GM18507 (cell line): ENCODE measurements around the gene ARID1B.

Source experiments
- DNase-seq: peaks from one replicate; pipeline ENCODE4 v3.0.0; 2011; ENCODE audit warnings: low read depth; ENCODE audit not compliant: insufficient read length; ENCODE audit errors: extremely low spot score
- FAIRE-seq: peaks from 2 replicates; lab custom pipeline; 2011; peaks lifted over from hg19 to GRCh38; lab: Jason Lieb, UNC

ARID1B gene

GRCh38 chr6:156776840-156777576 is at the start of gene ARID1B:
ARID1B (plus strand) TSS chr6:156777378; CDS start chr6:156777681, 303 bp downstream.
- FAIRE-seq (peak; percentile 82), DNase-seq (no peak)

- FAIRE-seq (no peak), DNase-seq (no peak)
Measured at GRCh38 chr6:156727715-156728385, 49.3 kb upstream of the ARID1B start.

- no peak for DNase-seq
- peak; percentile 64 for FAIRE-seq
Measured at GRCh38 chr6:156729248-156729647, 47.9 kb upstream of the ARID1B start.

- no peak for DNase-seq
- no peak for FAIRE-seq
Measured at GRCh38 chr6:156731396-156731795, 45.8 kb upstream of the ARID1B start.

DNA sequence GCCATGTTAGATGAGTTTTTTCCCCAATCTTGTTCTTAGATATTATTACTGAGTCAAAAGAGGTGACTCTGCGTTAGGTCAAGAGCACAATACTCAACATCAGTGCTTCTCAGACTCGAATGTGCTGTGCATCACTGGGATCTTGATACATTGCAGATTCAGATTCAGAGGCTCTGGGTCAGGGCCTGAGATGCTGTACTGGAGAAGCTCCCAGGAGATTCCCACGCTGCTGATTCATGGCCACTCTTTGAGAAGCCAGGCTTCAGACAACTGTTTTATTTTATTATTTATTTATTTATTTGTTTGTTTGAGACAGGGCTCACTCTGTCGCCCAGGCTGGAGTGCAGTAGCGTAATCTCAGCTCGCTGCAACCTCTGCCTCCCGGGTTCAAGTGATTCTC is 41.4 kb upstream of the ARID1B start:
- DNase-seq (no peak), FAIRE-seq (no peak)

GRCh38 chr6:156740604-156741003 is 36.6 kb upstream of the ARID1B start:
- DNase-seq: no peak
- no peak for FAIRE-seq

DNA sequence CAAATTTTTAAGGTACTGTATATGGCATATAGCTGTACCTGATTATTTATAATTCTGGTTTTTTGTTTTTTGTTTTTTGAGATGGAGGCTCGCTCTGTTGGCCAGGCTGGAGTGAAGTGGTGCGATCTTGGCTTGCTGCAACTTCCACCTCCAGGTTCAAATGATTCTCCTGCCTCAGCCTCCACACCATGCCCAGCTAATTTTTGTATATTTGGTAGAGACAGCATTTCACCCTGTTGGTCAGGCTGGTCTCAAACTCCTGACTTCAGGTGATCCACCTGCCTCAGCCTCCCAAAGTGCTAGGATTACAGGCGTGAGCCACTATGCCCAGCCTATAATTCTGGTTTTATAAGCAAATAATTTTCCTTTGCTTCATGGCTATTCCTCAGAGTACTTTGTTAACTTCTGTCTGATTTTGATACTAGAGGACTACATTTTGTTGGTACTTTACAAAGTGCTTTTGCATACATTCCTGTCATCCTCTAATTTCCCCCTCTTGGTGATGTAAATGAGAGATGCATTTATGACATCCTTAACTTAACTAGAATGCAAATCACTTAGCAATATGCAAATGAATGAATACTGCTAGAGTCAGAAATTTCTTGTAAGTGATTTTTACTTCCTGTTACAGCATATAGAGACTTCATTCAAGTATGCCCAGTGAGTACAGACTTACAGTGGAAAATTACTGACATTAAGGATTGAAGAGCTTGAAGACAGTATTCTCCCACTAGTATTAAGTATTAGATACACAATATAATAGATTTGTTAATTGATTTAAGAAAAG is 35.7 kb upstream of the ARID1B start:
- peak; percentile 42 for FAIRE-seq

GRCh38 chr6:156747715-156748114 is 29.5 kb upstream of the ARID1B start:
- DNase-seq (no peak), FAIRE-seq (no peak)

More for the DNA sequence above, 35.7 kb upstream of the ARID1B start:
- no peak for DNase-seq

DNA sequence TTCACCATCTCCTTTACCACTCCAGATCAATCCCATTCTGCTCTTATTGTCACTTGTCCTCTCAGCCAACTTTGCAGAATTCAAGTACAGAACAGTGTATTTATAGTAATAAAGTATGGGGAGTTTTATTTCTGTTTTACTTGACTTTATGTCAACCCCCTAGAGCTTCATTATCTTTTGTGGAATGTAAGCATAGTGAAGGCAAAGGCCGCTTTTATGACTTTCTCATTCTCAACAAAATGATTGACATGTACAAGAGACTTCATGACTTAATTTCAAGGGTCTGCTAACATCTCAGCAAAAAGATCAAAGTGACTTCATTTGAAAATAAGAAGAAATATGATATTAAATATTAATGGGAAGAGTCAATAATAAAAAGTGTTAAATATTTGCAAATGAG is 28.7 kb upstream of the ARID1B start:
- FAIRE-seq: no peak
- no peak for DNase-seq

DNA sequence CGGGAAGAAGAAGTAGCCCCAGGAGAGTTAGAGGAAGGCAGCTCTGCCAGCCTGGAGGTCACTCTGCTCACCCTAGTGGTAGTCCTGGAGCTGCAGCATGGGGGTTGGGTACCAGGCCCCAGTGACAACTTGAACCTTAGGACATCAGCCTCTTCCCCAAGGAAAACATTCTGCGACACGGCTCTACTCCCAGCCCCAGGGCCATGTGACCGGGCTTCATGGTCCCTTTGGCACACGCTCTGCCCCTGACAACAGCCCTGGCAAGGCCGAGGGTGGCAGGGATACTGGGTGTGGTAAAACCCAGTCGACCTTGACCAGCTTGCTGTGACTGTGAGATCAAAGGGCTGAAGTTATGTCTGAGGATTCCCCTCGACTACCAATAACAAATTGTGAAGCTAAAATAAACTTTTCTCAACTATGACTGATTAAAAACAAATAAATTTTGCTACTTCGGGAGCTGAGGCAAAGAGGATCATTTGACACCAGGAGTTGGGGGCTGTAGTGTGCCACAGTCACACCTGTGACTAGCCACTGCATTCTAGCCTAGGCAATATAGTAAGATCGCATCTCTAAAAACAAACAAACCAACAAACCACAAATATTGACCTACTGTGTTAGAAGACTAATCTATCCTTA is 24.4 kb upstream of the ARID1B start:
- no peak for DNase-seq

GRCh38 chr6:156756630-156757610 is 20.3 kb upstream of the ARID1B start:
- FAIRE-seq (no peak), DNase-seq (no peak)

More for the DNA sequence above, 24.4 kb upstream of the ARID1B start:
- peak; percentile 57 for FAIRE-seq

- no peak for FAIRE-seq
- DNase-seq: no peak
Measured at GRCh38 chr6:156757849-156758248, 19.3 kb upstream of the ARID1B start.

- FAIRE-seq: no peak
- DNase-seq: no peak
Measured at GRCh38 chr6:156760377-156760776, 16.8 kb upstream of the ARID1B start.

- FAIRE-seq (no peak), DNase-seq (no peak)
Measured at GRCh38 chr6:156762547-156762946, 14.6 kb upstream of the ARID1B start.

GRCh38 chr6:156765117-156765516 is 12.1 kb upstream of the ARID1B start:
- FAIRE-seq (no peak), DNase-seq (no peak)

- DNase-seq (peak; percentile 28), FAIRE-seq (peak; percentile 84)
Measured at GRCh38 chr6:156767603-156768467, 9.3 kb upstream of the ARID1B start.

DNA sequence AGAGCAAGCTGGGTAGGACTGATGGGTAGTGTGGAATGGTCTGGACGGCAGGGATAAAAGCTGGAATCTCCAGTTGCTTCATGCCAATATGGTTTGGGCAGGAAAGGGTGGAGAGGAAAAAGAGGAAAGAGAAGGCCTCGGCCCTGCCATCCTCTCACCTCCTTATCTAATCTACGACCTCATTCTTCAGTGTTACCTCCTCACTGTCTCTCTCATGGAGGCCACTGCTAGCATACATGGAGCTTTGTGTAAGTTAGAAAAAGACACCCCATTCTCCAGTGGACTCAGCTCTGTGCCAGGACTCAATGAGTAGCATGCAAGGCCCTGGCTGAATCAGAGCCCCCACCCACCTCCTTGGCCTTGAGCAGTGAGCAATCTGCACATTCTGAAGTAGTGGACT is 6.1 kb upstream of the ARID1B start:
- FAIRE-seq: no peak
- no peak for DNase-seq

- DNase-seq (no peak), FAIRE-seq (no peak)
Measured at GRCh38 chr6:156771761-156772160, 5.4 kb upstream of the ARID1B start.
